ENCODE data around the gene ZBTB4.
"Not testable (repeated sequence)": the region's sequence is repeated elsewhere in the genome, so short reads cannot be mapped to it uniquely, and the experiment has no call there.

ZBTB4 gene

DNA sequence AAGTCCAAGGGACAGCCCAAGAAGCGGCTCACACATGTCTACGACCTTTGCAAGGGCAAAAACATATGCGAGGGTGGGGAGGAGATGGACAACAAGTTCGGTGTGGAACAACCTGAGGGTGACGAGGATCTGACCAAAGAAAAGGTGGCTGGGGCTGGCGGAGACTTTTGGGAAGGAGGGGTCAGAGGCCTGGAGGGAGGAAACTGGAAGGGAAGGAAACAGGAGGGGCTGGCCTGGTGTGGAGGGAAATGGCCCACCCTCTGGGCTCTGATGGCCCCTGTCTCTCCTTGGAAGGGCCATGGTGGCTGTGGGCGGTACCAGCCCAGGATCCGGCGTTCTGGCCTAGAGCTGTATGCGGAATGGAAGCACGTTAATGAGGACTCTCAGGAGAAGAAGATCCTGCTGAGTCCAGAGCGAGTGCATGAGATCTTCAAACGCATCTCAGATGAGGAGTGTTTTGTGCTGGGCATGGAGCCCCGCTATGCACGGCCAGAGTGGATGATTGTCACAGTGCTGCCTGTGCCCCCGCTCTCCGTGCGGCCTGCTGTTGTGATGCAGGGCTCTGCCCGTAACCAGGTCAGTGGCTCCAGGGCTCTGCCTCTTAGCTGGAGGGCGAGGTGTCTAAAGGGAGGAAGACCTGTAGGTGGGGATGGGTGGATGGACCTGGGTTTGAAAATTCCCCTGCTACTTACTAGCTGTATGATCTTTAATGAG is 17.2 kb upstream of the ZBTB4 start:
- no peak for FAIRE-seq
- DNase-seq (ENCODE audit: low spot score): no peak

DNA sequence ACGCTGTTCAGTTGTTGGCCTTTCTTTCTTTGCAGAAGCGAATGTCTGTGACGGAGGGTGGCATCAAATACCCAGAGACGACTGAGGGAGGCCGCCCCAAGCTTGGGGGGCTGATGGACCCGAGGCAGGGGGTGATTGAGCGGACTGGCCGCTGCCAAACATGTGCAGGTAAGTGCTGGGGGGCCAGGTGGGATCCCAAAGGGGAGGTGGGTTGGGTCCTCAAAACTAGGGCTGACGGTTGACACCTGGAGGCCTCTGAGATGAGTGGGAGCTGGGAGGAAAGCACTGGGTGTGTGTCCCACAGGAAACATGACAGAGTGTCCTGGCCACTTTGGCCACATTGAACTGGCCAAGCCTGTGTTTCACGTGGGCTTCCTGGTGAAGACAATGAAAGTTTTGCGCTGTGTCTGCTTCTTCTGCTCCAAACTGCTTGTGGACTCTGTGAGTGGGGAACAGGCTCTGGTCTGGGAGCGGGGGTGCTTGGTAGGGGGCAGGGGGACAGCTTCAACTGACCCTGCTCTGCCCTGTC is 16.5 kb upstream of the ZBTB4 start:
- DNase-seq (ENCODE audit: low spot score) (no peak), FAIRE-seq (no peak)

DNA sequence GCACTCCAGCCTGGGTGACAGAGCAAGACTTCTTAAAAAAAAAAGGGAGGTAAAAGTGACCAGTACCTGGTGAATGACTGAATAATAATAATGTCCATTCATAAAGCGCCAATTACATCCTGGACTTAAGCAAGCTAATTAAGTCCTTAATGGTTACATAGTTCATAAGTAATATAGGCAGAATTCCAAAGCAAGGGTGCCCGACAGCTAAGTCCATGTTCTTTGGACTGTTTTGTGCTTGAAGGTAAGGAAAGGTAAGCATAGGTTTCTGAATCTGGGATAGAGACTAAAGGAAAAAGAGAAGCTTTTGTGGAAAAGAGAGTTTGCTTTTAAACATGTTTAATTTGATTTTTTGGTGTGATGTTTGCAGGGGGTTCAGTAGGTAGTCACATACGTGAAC is 14.5 kb upstream of the ZBTB4 start:
- FAIRE-seq (no peak), DNase-seq (ENCODE audit: low spot score) (no peak)

DNA sequence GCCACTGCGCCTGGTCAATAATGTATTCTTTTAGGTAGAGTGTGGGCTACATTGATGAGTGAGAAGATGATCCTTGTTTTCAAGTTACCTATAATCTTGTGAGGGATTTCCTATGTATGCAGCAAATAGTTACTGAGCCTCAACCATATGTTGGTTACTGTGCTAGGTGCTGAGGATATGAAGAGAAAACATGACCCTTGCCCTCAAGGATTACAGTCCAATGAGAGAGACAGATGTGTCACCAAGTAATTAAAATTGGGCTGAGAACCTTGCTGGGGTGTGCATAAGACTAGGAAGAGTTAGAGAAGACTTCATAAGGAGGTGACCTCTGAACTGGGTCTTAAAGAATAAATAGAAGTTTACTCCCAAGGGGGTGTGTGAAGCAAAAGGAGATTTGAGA is 12.2 kb upstream of the ZBTB4 start:
- FAIRE-seq (no peak), DNase-seq (ENCODE audit: low spot score) (no peak)

DNA sequence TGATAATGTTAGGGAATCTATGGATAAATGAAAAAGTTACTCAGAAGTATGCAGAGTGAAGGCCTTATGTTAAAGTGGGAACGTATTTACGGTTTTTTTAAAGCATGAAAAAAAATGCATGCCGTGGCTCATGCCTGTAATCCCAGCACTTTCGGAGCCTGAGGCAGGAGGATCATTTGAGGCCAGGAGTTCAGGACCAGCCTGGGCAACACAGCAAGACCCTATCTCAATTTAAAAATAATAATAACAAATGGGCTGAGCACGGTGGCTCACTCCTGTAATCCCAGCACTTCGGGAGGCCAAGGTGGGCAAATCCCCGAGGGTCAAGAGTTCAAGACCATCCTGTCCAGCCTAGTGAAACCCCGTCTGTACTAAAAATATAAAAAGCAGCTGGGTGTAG is 10.7 kb upstream of the ZBTB4 start:
- DNase-seq (ENCODE audit: low spot score): no peak

DNA sequence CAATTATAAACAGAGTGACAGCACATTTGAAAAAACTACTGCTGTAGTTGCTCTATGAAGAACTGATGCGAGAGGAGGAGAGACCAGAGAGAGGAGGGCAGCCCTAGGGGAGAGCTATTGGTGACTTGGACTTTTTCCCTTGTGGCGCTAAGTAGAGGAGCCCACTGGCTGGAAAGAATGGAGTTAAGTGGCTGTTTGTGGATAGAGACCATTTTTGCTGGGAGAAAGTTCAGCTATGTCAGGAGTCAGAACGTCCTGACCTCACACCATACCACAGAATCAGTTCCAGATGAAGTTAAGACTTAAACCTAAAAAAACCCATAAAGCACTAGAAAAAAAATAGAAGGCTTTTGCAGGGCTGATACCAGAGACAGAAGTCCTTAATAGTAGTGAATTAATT is 6.8 kb upstream of the ZBTB4 start:
- DNase-seq (ENCODE audit: low spot score) (no peak), FAIRE-seq (no peak)

More for the DNA sequence above, 10.7 kb upstream of the ZBTB4 start:
- FAIRE-seq: no peak

DNA sequence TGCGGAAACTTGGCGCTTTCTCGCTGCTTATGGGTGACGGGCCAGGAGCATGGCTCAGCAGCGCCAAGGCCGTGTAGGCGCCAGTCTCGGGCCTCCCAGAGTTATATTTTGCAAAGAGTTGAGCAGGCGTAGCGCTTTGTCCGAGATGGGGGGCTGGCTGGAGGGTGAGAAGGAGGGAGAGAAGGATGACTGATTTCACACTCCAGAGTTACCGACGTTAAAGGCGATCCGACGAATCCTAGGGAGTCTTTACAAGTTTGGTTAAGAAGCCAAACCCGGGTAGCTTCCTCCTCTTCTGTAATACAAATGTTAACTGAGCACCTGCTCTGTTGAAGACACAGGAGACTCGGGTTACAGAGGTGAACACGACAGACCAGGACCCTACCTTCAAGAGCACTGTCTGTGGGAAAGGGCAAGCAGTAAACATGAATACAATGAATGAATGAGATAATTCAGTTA is 5.5 kb upstream of the ZBTB4 start:
- DNase-seq (ENCODE audit: low spot score) (no peak), FAIRE-seq (no peak)

DNA sequence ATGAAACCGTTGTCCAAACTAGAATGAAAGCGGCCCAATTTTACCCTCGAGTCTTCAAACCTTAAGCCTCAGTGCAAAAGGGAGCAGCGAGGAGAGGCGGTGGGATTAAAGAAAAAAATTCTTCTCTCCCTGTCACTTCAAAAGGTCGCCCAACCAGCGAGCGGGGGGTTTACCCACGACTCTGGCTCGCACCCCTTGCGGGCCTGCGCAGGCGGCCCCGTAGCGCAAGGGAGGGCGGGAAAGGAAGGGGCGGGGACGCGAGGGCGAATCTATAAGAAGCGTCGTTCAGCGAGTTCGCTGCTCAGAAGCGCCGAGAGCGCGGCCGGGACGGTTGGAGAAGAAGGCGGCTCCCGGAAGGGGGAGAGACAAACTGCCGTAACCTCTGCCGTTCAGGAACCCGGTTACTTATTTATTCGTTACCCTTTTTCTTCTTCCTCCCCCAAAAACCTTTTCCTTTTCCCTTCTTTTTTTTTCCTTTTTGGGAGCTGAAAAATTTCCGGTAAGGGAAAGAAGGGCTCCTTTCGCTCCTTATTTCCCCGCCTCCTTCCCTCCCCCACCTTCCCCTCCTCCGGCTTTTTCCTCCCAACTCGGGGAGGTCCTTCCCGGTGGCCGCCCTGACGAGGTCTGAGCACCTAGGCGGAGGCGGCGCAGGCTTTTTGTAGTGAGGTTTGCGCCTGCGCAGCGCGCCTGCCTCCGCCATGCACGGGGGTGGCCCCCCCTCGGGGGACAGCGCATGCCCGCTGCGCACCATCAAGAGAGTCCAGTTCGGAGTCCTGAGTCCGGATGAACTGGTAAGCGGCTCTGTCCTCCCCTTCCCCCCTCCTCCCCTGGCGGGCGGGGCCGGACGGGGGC is 4.9 kb upstream of the ZBTB4 start, which contains the start of gene POLR2A:
Gene POLR2A (plus strand): TSS at position 300 of the 852 bp plus-strand sequence.
- DNase-seq (ENCODE audit: low spot score) (peak; percentile 96), FAIRE-seq (peak; percentile 40)

DNA sequence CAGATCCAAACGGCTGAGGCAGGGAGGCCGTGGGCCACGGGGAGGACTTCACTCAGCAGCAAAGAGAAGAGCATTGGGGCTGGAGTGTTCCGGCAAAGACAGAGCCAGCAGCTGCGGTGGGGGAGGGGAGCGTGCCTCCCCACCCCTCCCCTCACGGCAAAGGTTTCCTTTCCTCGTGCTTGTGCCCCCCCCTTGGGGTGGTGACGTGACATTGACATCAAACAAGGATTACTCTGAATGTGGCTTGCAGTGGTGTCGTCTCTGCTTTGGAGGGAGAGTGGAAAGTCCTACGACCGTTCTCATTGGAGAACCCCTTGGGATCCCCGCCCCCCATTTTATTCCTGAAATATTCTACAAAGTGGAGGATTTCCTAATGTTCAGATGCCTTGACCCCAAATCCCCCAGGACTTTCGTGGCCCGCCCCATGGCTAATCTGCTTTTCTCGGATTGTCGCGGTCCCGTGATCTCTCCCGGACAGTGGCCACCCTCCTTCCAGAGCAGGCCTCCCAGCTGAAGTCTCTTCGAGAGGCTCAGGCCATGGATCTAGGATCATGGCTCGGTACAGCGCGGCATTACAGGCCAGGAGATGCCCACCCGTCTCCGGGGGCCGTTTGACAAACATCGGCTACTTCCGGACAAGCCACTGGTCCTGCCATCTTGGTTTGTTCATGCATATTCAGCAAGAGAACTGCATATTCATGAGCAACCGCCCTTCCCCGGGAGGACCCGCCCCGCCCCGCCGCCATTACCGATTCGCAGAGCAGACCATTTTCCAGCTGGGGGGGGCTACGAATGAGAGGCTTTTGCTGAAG is 4.0 kb upstream of the ZBTB4 start:
- DNase-seq (ENCODE audit: low spot score): peak; percentile 83
- FAIRE-seq: no peak

DNA sequence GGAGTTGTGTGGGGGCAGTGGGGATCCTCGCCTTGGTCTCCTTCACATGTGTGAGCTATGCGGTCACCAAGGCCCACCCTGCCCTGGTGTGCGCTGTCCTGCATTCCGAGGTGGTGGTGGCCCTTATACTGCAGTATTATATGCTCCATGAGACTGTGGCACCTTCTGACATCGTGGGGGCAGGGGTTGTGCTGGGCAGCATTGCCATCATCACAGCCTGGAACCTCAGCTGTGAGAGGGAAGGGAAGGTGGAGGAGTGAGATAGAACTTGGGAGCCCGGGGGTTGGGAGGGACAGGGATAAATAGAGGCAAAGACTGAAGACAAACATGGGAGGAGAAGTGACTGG is 3.3 kb upstream of the ZBTB4 start:
- DNase-seq (ENCODE audit: low spot score); FAIRE-seq: not testable (repeated sequence)

DNA sequence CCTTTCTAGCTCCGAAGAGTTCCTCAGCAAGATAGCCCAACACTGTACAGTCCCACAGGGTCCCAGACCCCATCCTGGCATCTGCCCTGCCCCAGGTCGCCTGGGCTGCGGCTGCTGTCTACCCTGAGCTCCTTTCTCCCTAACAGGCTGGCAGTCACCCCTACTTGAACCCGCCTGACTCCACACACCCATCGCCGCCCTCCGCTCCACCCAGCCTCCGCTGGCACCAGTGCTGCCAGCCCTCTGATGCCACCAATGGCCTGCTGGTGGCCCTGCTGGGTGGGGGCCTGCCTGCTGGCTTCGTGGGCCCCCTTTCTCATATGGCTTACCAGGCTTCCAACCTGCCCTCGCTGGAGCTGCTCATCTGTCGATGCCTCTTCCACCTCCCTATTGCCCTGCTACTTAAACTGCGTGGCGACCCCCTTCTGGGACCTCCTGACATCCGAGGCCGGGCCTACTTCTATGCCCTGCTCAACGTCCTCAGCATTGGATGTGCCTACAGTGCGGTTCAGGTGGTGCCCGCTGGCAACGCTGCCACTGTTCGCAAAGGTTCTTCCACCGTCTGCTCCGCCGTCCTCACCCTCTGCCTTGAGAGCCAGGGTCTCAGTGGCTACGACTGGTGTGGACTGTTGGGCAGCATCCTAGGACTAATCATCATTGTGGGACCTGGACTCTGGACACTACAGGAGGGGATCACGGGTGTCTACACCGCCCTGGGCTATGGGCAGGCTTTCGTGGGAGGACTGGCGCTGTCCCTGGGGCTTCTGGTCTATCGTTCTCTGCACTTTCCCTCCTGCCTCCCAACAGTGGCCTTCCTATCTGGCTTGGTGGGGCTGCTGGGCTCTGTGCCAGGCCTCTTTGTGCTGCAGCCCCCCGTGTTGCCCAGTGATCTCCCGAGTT is 2.7 kb upstream of the ZBTB4 start:
- DNase-seq (ENCODE audit: low spot score); FAIRE-seq: not testable (repeated sequence)

DNA sequence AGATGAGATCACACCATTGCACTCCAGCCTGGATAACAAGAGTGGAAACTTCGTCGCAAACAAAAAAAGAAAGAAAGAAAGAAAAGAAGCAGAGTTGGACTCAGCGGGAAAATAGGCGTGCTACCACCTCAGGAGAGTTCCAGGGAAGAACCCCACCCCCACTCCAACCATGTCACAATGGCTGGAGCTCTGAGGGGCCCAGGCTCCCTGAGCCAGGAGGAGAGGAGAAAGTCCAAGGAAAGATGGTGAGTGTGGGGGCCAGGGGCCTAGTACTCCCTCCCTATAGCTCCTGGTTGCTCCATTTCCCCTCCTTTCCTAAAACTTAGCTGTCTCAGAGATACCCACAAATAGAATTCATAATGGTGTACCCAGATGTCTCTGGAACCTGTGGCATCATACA is 1.8 kb upstream of the ZBTB4 start, which contains the start of gene SLC35G6:
Gene SLC35G6 (plus strand): TSS at position 172 of the 400 bp plus-strand sequence. CDS start 71 bp downstream, at position 243.
- not testable (repeated sequence) for DNase-seq (ENCODE audit: low spot score); FAIRE-seq

DNA sequence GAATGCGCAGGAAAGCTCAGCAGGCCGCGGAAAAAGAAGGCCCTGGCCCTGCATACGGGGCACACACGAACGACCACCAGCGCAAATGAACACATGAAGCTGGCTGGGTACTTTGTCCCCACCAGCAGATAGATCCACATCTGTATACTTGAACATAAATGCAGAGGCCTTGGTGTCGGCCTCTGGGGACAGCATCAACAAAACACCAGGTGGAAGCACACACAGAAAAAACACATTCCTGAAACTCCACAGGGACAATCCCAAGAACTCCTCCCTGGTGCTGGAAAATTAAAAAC is 606 bp upstream of the ZBTB4 start:
- DNase-seq (ENCODE audit: low spot score) (no peak), FAIRE-seq (no peak)

DNA sequence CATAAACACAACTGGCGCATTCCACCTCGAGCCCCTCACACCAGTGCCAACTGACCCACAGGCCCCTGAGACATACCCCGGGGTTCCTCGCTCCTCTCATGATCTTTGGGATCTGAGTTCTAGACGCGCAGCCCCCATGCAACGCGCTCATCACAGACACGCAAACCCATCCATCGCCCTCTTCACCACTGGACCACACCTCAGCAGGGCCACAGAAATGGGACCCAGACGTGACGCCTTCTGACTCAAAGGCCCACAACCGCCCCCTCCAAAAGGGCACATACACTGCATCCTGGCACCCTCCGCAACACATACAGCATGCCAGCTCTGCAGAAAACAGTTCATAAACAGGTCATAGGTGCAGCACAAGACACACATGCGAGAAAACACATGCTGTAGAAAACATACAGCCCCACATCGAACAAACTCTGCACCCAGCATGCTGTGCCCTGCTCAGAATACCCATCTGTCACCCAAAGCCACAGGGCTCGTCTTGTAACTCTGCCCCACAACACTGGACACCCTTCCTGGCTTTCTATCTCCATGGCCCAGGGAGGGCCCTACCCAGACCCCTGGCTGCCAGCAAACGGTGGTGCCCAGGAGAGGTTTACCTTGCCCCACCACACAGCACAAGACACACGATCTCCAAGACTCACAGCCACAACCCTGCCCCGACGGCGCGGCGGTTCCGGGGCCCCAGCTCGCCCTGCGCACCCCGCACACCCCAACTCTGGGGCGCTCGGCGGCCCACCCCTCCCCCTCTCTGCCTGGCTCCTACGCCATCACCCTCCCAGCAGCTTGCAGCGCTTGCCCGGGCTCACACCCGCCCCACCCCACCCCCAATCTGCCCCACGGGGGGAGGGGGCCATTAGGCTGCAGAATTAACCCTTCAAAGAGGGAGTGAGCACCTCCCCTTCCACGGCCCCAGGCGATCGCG is 887 bp downstream of the ZBTB4 start:
- DNase-seq (ENCODE audit: low spot score) (peak; percentile 43), FAIRE-seq (no peak)

DNA sequence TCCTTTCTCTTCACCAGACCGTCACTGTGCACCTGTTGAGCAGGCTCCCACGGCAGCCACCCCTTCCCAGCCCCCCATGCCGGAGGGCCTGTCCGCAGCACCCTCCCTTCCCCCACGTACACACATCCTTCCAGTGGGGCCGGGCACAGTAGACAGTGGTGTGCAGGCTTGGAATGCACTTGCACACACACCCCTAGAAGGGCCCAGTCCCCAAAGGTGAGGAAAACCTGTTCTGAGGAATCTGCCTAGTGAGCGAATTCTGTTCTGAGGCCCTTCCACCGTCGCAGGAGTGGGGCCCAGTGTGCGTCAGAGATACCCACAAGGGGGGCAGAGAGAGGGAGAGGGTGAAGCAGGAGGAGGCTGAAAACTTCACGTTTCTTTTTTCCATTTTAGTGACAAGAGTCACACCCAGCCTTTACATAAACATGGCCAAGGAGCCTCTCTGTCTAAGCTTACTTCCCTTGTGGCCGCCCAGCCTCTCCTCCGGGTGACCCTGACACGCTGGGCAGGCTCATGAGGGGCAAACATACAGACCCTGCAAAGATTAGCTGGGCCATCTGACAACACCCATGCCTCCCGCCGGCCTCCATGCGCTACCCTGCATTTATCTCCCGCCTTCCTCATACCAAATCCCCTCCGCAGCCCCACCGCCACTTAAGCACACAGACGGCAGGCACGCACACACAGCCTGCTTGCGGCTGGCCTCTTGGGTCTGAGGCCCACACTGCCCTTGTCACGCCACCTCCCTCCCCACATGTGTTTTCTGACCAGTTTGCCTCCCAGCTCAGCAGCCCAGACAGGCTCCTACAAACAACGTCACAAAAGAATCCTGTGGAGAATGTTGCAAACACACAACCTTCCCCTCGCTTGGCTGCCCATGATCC is 1.8 kb downstream of the ZBTB4 start:
- DNase-seq (ENCODE audit: low spot score): no peak
- no peak for FAIRE-seq

DNA sequence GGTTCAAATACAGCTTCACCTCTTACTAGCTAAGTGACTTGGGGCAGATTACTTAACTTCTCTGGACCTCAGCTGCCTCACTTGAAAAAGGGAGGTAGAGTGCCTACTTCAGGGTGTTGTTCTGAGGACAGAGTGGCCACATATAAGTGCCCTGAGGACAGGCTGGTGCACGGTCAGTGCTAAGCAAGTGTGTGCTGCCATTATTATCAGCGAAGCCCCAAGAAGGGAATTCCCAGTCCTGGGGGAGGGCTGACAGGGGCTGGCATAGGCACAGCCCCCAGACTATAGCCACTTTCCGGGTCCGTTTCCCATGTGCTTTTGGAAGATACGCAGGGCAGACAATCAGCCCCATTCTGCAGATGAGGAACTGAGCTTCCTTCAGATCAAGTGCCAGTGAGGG is 2.5 kb downstream of the ZBTB4 start:
- FAIRE-seq (no peak), DNase-seq (ENCODE audit: low spot score) (no peak)

DNA sequence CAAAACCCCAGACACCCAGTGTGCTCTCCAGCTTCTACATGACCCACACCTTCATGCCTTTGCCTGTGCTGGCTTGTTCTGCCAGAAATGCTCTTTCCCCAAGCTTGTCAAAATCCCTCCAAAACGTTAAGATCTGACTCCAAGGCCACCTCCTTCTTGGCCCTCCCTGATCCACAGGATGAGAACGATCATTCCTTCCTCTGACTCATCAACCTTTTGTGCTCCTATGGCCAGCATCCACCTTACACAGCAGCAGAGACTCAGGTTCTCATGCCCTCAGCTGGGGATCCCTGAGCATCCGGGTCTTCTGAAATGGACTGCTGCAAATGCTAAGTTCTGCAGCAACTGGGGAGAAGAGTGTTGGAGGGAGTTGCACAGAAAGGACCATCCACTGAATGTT is 2.9 kb downstream of the ZBTB4 start:
- DNase-seq (ENCODE audit: low spot score) (peak; percentile 14), FAIRE-seq (no peak)

DNA sequence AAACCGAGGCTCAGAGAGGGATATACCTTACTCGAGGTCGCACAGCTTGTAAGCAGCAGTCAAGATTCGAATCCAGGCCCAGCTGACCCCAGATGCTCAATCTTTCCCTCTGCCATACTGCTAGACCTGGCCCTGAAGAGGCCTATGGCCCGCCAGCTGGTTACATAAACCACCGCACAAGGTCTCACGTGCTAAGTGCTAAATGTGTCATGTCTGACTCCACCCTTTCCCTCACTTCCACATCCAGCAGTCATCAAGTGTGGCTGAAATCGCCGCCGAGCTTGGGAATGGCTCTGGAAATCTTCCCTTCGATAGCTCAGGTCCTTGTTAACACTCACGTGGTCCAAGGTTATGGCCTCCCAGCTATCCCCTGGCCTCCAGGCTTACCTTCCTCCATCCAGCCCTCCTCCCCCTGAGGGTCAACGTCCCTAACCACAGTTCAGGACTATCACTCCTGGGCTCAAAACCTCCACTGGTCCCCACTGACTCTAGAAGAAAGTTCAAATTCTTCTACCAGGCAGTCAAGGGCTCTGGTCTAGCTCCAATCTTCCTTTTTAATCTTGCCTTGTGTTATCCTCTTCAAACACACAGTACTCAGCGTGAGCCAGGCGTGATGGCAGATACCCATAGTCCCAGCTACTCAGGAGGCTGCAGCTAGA is 3.5 kb downstream of the ZBTB4 start:
- DNase-seq (ENCODE audit: low spot score) (no peak), FAIRE-seq (no peak)

Data from urothelium cell line (cell line).